Panc1 (cell line): ENCODE results near the gene MFSD12. TPM values are rescaled to one million over a fixed set of nuclear protein-coding genes. Genes with fewer than 3 reads are reported as not detected.

ENCODE experiments used
- ATAC-seq: fragments of 200-7000 bp; cut with Tn5 transposase; 2 replicates; pipeline ENCODE4 v1.9.1; 2020; ENCODE audit warnings: mild to moderate bottlenecking, moderate library complexity
- BruUV-seq: library from RNA; stranded (reverse); fragments of 400-500 nt; replicated peaks from 2 replicates; lab custom pipeline; 2021; lab: Mats Ljungman, UMichigan
- CTCF ChIA-PET: fragments of 300-600 bp; sonication (Branson Sonifier 250); formaldehyde crosslinking; loops from one replicate; lab custom pipeline; 2022; ENCODE audit warnings: antibody characterized with exemption; lab: Charles Lee
- POLR2A ChIA-PET: fragments of 300-600 bp; sonication (Branson Sonifier 250); formaldehyde crosslinking; loops from one replicate; lab custom pipeline; 2022; ENCODE audit warnings: antibody characterized with exemption; lab: Charles Lee
- DNase-seq: peaks from one replicate; pipeline ENCODE4 v3.0.0-alpha.2; 2010; ENCODE audit warnings: low read depth, low spot score
- H3K27ac ChIP-seq: 2 replicates; pipeline ENCODE4 v1.5.1; 2011; ENCODE audit warnings: mild to moderate bottlenecking, low read length, inconsistent platforms
- H3K27me3 ChIP-seq: fragments of 200-500 bp; sonication (Bioruptor generic); 2 replicates; pipeline ENCODE4 v1.6.0; 2014; ENCODE audit warnings: low read length, inconsistent platforms; ENCODE audit not compliant: control insufficient read depth, insufficient read depth
- H3K36me3 ChIP-seq: fragments of 200-500 bp; sonication (Bioruptor generic); 2 replicates; pipeline ENCODE4 v1.5.1; 2014; ENCODE audit warnings: inconsistent platforms, mild to moderate bottlenecking, low read length, moderate library complexity; ENCODE audit not compliant: control insufficient read depth, insufficient read depth
- H3K4me1 ChIP-seq: 2 replicates; pipeline ENCODE4 v1.5.1; 2011; ENCODE audit warnings: inconsistent platforms, mild to moderate bottlenecking, low read length, moderate library complexity; ENCODE audit not compliant: control insufficient read depth, insufficient read depth
- H3K4me3 ChIP-seq, 2 experiments: 2 replicates each; pipeline ENCODE4 v1.5.1; 2011 to 2012; ENCODE audit warnings: low read depth in 2 of 2, low read length in 2 of 2, mild to moderate bottlenecking in 2 of 2, inconsistent platforms in 1 of 2, moderate library complexity in 1 of 2
- H3K9me3 ChIP-seq: fragments of 200-500 bp; sonication (Bioruptor generic); 2 replicates; pipeline ENCODE4 v1.5.1; 2014; ENCODE audit warnings: low read depth, mild to moderate bottlenecking, inconsistent platforms, low read length, moderate library complexity; ENCODE audit not compliant: control insufficient read depth, insufficient read depth
- CTCF ChIP-seq: fragments of 450-650 bp; IDR thresholded peaks from 2 replicates; pipeline ENCODE4 v1.5.1; 2017; ENCODE audit warnings: mild to moderate bottlenecking
- POLR2AphosphoS5 ChIP-seq: IDR thresholded peaks from 2 replicates; pipeline ENCODE4 v1.6.1; 2012; ENCODE audit warnings: mild to moderate bottlenecking, low read depth, low read length, moderate library complexity
- SIN3A ChIP-seq: IDR thresholded peaks from 2 replicates; pipeline ENCODE4 v1.6.1; 2012; ENCODE audit warnings: low read depth, mild to moderate bottlenecking, low read length, moderate library complexity, borderline replicate concordance; ENCODE audit not compliant: insufficient read depth
- TCF7L2 ChIP-seq: IDR thresholded peaks from 2 replicates; pipeline ENCODE4 v1.6.1; 2011; ENCODE audit warnings: mild to moderate bottlenecking, low read depth, low read length, inconsistent platforms
- in situ Hi-C: cut with HindIII; loops from 2 replicates; pipeline ENCODE4 v1.10.0; 2016; ENCODE audit warnings: low sequenced_read_pairs, low pct_unique_long_range_greater_than_20kb
- intact Hi-C: fragments of 100-400 bp; cut with micrococcal nuclease; formaldehyde crosslinking; loops from one replicate; pipeline ENCODE4 v1.10.0; 2022; ENCODE audit not compliant: unreplicated experiment
- total RNA-seq: library from RNA; stranded (reverse); gene quantifications from one replicate; pipeline ENCODE4 v1.2.1, GENCODE V29; 2021; ENCODE audit not compliant: unreplicated experiment
- TF ChIP-seq, protein P1 (sequence below), 2 experiments: IDR thresholded peaks; 2 replicates each; pipeline ENCODE4 v1.6.1; 2011 to 2012; ENCODE audit warnings: low read depth in 2 of 2, control low read depth in 1 of 2, low read length in 1 of 2, mild to moderate bottlenecking in 1 of 2, moderate library complexity in 1 of 2; ENCODE audit not compliant: insufficient read depth in 1 of 2

The MFSD12 gene
- total RNA-seq, 1 experiment from 2014 or later, result 98.8 TPM

GRCh38 chr19:3522421-3523360 is 34.7 kb downstream of the MFSD12 start:
- CTCF ChIA-PET, result no interaction called here

DNA sequence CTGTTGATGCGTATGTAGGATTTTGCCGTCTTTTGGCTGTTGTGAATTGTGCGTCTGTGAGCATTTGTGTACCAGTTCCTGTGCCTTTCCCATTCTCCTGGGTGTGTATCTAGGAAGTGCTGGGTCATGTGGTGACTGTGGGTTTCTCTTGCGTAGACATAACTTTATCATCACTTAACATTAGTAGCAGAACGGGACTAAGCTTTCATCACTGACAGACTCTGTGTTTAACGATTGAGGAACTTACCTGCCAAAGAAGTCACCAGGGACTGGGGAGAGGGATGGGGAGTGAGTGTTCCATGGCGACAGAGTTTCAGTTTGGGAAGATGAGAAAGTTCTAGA is 36.3 kb downstream of the MFSD12 start:
- no peaks in the 10 kb centered on the region for H3K27me3 ChIP-seq
- no TSS peak for BruUV-seq
- H3K9me3 ChIP-seq, result no peaks in the 10 kb centered on the region
- DNase-seq, result no peak
- intact Hi-C loops, result no loop called here
- H3K27ac ChIP-seq, result no peak overlapping the region
- POLR2A ChIA-PET, result no interaction called here
- no peak overlapping the region for H3K4me3 ChIP-seq
- CTCF ChIA-PET, result interaction anchor here (0.7 kb wide), 1 partner anchor 17 kb away, joined by 10 read pairs; no protein-coding TSS in a partner anchor
- H3K4me1 ChIP-seq, result no peaks in the 10 kb centered on the region; the same call in 1 of the 2 replicates
- no peak for ATAC-seq
- in situ Hi-C loops, result no loop called here
- TF ChIP-seq SIN3A (no peak), CTCF (no peak), TCF7L2 (no peak), POLR2AphosphoS5 (no peak)
- TF ChIP-seq, protein P1, sequence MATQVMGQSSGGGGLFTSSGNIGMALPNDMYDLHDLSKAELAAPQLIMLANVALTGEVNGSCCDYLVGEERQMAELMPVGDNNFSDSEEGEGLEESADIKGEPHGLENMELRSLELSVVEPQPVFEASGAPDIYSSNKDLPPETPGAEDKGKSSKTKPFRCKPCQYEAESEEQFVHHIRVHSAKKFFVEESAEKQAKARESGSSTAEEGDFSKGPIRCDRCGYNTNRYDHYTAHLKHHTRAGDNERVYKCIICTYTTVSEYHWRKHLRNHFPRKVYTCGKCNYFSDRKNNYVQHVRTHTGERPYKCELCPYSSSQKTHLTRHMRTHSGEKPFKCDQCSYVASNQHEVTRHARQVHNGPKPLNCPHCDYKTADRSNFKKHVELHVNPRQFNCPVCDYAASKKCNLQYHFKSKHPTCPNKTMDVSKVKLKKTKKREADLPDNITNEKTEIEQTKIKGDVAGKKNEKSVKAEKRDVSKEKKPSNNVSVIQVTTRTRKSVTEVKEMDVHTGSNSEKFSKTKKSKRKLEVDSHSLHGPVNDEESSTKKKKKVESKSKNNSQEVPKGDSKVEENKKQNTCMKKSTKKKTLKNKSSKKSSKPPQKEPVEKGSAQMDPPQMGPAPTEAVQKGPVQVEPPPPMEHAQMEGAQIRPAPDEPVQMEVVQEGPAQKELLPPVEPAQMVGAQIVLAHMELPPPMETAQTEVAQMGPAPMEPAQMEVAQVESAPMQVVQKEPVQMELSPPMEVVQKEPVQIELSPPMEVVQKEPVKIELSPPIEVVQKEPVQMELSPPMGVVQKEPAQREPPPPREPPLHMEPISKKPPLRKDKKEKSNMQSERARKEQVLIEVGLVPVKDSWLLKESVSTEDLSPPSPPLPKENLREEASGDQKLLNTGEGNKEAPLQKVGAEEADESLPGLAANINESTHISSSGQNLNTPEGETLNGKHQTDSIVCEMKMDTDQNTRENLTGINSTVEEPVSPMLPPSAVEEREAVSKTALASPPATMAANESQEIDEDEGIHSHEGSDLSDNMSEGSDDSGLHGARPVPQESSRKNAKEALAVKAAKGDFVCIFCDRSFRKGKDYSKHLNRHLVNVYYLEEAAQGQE (IDR thresholded peaks at IDR 0.05; ENCODE audit: insufficient read depth in 1 of 2, low read depth in 2 of 2, low read length in 1 of 2), result no peak
- no peaks in the 10 kb centered on the region for H3K36me3 ChIP-seq

More at GRCh38 chr19:3522421-3523360, 34.7 kb downstream of the MFSD12 start:
- Histone ChIP-seq H3K27ac (no peak overlapping the region), H3K4me3 (no peak overlapping the region), H3K27me3 (no peaks in the 10 kb centered on the region), H3K9me3 (no peaks in the 10 kb centered on the region), H3K36me3 (no peaks in the 10 kb centered on the region), H3K4me1 (no peaks in the 10 kb centered on the region)
- intact Hi-C loops (no loop called here), in situ Hi-C loops (no loop called here)
- no TSS peak for BruUV-seq
- no peak for ATAC-seq
- POLR2A ChIA-PET, result no interaction called here
- TF ChIP-seq TCF7L2, result no peak
- TF ChIP-seq SIN3A, result no peak
- no peak for TF ChIP-seq CTCF
- TF ChIP-seq, protein P1 (IDR thresholded peaks at IDR 0.05; ENCODE audit: insufficient read depth in 1 of 2, low read depth in 2 of 2, low read length in 1 of 2), result no peak
- TF ChIP-seq POLR2AphosphoS5, result no peak
- DNase-seq, result no peak
